K562 (cell line): Measurements from ENCODE around the gene UBE2L6. TPM values are rescaled to one million over a fixed set of nuclear protein-coding genes. Genes with fewer than 3 reads are reported as not detected.

Experiments
- GTF2E2 ChIP-seq: fragments of 200-800 bp; sonication (Bioruptor generic); IDR thresholded peaks from 2 replicates; pipeline ENCODE4 v1.6.1; 2016; ENCODE audit warnings: missing genetic modification characterization, missing compliant biosample characterization
- NUFIP1 ChIP-seq: fragments of 450-650 bp; IDR thresholded peaks from 2 replicates; pipeline ENCODE4 v1.6.1; 2018; ENCODE audit not compliant: partially characterized antibody
- ZNF668 ChIP-seq: fragments of 250-450 bp; sonication (Bioruptor Pico); IDR thresholded peaks from 2 replicates; pipeline ENCODE4 v1.8.0; 2022; ENCODE audit warnings: mild to moderate bottlenecking, inconsistent platforms
- polyA plus RNA-seq, 8 experiments: library from polyadenylated mRNA; depleted of rRNA in 4 of 8; stranded (reverse) in 5 of 8; unstranded in 3 of 8; fragments of >200 nt; fragmentation: Nextera tagmentation in 2 of 8; fragmentation: Illumina TruSeq in 1 of 8; extraction: Ambion mirVana in 2 of 8; extraction: Trizol in 1 of 8; gene quantifications; 2 replicates each; pipeline versions ENCODE4 v1.2.1 to v1.2.3, GENCODE V29; 2011 to 2014; ENCODE audit warnings: inconsistent platforms in 1 of 8, missing spikeins in 1 of 8
- total RNA-seq, 7 experiments: library from RNA; depleted of rRNA in 6 of 7; stranded (reverse); fragments of >200 nt in 6 of 7; fragmentation: Illumina TruSeq in 2 of 7; extraction: Trizol in 2 of 7; gene quantifications; 2 replicates each; pipeline versions ENCODE4 v1.2.1 to v1.2.3, GENCODE V29; 2011 to 2021; ENCODE audit warnings: low replicate concordance in 1 of 7
- TF ChIP-seq, protein P1 (sequence below), 2 experiments: fragments of 450-650 bp in 1 of 2; sonication (generic) in 1 of 2; formaldehyde crosslinking in 1 of 2; IDR thresholded peaks; 2 replicates each; pipeline versions ENCODE4 v1.7.1 to v1.9.0; 2016 to 2022; ENCODE audit warnings: inconsistent platforms in 1 of 2, mild to moderate bottlenecking in 1 of 2, missing genetic modification reagents in 1 of 2
- TF ChIP-seq, protein P2 (sequence below): fragments of 450-650 bp; IDR thresholded peaks from 2 replicates; pipeline ENCODE4 v1.6.1; 2016; ENCODE audit warnings: mild to moderate bottlenecking, moderate library complexity

The UBE2L6 gene
- total and polyA plus RNA-seq, 9 of the 15 experiments (the other 6 are each of a cell fraction or from before 2014, with no cell fraction given), result 5.9 to 24.9 (median 9.7) TPM

DNA sequence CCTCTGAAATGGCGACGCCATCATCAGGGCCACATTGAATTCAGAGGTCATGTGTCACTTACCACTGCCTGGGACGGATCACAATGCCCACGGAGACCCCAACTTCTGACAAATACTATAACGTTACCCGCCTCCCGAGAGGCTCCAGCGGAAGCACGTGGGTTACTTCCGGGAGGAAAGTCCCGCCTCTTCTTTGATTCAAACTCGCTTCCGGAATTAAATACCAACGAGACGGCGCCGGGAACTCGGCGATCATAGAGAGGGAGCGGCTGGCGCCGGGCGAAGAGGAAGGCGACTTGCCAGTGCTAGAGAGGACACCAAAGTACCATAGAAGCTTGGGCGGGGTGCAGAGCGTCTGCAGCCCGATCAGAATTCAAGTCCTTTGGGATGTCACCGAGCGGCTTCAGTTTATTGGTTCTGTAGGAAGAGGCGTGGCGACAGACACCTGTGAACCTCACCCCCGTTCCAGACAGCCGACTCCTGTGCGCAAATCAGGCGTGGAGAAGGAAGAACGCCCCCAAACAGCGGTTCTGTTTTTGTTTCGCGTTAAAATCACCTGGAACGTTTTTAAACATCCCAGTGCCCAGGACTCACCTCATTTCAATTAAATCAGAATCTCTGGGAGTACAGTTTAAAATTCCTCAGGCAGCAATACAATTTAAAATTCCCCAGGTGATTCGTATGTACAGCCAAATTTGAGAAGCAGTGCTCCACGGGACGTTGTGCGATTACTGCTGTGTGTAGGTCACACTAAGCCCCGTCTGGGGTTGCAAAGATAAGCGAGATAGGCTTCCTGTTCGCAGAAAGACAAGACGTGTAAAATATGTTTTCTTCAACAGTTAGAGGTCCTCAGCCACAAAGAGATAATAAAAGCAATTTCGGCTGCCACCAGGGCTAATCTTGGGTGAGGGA is 36.6 kb downstream of the UBE2L6 start, which contains the start of gene TIMM10 (continued):
- TF ChIP-seq, protein P1, sequence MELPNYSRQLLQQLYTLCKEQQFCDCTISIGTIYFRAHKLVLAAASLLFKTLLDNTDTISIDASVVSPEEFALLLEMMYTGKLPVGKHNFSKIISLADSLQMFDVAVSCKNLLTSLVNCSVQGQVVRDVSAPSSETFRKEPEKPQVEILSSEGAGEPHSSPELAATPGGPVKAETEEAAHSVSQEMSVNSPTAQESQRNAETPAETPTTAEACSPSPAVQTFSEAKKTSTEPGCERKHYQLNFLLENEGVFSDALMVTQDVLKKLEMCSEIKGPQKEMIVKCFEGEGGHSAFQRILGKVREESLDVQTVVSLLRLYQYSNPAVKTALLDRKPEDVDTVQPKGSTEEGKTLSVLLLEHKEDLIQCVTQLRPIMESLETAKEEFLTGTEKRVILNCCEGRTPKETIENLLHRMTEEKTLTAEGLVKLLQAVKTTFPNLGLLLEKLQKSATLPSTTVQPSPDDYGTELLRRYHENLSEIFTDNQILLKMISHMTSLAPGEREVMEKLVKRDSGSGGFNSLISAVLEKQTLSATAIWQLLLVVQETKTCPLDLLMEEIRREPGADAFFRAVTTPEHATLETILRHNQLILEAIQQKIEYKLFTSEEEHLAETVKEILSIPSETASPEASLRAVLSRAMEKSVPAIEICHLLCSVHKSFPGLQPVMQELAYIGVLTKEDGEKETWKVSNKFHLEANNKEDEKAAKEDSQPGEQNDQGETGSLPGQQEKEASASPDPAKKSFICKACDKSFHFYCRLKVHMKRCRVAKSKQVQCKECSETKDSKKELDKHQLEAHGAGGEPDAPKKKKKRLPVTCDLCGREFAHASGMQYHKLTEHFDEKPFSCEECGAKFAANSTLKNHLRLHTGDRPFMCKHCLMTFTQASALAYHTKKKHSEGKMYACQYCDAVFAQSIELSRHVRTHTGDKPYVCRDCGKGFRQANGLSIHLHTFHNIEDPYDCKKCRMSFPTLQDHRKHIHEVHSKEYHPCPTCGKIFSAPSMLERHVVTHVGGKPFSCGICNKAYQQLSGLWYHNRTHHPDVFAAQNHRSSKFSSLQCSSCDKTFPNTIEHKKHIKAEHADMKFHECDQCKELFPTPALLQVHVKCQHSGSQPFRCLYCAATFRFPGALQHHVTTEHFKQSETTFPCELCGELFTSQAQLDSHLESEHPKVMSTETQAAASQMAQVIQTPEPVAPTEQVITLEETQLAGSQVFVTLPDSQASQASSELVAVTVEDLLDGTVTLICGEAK (IDR thresholded peaks at IDR 0.05), result peak; percentile 94
- TF ChIP-seq, protein P1 (CRISPR knock-in tag; IDR thresholded peaks at IDR 0.05), result no peak
- TF ChIP-seq ZNF668 (CRISPR knock-in tag) (no peak), GTF2E2 (tag) (peak; percentile 74; the same call in 1 of the 2 replicates), NUFIP1 (no peak)
- TF ChIP-seq, protein P2, sequence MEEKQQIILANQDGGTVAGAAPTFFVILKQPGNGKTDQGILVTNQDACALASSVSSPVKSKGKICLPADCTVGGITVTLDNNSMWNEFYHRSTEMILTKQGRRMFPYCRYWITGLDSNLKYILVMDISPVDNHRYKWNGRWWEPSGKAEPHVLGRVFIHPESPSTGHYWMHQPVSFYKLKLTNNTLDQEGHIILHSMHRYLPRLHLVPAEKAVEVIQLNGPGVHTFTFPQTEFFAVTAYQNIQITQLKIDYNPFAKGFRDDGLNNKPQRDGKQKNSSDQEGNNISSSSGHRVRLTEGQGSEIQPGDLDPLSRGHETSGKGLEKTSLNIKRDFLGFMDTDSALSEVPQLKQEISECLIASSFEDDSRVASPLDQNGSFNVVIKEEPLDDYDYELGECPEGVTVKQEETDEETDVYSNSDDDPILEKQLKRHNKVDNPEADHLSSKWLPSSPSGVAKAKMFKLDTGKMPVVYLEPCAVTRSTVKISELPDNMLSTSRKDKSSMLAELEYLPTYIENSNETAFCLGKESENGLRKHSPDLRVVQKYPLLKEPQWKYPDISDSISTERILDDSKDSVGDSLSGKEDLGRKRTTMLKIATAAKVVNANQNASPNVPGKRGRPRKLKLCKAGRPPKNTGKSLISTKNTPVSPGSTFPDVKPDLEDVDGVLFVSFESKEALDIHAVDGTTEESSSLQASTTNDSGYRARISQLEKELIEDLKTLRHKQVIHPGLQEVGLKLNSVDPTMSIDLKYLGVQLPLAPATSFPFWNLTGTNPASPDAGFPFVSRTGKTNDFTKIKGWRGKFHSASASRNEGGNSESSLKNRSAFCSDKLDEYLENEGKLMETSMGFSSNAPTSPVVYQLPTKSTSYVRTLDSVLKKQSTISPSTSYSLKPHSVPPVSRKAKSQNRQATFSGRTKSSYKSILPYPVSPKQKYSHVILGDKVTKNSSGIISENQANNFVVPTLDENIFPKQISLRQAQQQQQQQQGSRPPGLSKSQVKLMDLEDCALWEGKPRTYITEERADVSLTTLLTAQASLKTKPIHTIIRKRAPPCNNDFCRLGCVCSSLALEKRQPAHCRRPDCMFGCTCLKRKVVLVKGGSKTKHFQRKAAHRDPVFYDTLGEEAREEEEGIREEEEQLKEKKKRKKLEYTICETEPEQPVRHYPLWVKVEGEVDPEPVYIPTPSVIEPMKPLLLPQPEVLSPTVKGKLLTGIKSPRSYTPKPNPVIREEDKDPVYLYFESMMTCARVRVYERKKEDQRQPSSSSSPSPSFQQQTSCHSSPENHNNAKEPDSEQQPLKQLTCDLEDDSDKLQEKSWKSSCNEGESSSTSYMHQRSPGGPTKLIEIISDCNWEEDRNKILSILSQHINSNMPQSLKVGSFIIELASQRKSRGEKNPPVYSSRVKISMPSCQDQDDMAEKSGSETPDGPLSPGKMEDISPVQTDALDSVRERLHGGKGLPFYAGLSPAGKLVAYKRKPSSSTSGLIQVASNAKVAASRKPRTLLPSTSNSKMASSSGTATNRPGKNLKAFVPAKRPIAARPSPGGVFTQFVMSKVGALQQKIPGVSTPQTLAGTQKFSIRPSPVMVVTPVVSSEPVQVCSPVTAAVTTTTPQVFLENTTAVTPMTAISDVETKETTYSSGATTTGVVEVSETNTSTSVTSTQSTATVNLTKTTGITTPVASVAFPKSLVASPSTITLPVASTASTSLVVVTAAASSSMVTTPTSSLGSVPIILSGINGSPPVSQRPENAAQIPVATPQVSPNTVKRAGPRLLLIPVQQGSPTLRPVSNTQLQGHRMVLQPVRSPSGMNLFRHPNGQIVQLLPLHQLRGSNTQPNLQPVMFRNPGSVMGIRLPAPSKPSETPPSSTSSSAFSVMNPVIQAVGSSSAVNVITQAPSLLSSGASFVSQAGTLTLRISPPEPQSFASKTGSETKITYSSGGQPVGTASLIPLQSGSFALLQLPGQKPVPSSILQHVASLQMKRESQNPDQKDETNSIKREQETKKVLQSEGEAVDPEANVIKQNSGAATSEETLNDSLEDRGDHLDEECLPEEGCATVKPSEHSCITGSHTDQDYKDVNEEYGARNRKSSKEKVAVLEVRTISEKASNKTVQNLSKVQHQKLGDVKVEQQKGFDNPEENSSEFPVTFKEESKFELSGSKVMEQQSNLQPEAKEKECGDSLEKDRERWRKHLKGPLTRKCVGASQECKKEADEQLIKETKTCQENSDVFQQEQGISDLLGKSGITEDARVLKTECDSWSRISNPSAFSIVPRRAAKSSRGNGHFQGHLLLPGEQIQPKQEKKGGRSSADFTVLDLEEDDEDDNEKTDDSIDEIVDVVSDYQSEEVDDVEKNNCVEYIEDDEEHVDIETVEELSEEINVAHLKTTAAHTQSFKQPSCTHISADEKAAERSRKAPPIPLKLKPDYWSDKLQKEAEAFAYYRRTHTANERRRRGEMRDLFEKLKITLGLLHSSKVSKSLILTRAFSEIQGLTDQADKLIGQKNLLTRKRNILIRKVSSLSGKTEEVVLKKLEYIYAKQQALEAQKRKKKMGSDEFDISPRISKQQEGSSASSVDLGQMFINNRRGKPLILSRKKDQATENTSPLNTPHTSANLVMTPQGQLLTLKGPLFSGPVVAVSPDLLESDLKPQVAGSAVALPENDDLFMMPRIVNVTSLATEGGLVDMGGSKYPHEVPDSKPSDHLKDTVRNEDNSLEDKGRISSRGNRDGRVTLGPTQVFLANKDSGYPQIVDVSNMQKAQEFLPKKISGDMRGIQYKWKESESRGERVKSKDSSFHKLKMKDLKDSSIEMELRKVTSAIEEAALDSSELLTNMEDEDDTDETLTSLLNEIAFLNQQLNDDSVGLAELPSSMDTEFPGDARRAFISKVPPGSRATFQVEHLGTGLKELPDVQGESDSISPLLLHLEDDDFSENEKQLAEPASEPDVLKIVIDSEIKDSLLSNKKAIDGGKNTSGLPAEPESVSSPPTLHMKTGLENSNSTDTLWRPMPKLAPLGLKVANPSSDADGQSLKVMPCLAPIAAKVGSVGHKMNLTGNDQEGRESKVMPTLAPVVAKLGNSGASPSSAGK, result peak; percentile 59; the same call in 1 of the 2 replicates
